HG03175 (cell line): ENCODE results near the gene ENAH.

Source experiments
- ATAC-seq: cut with Tn5 transposase; IDR thresholded peaks from one replicate; pipeline ENCODE4 v1.9.1; 2021; ENCODE audit warnings: mild to moderate bottlenecking, moderate library complexity; ENCODE audit not compliant: unreplicated experiment

ENAH gene

DNA sequence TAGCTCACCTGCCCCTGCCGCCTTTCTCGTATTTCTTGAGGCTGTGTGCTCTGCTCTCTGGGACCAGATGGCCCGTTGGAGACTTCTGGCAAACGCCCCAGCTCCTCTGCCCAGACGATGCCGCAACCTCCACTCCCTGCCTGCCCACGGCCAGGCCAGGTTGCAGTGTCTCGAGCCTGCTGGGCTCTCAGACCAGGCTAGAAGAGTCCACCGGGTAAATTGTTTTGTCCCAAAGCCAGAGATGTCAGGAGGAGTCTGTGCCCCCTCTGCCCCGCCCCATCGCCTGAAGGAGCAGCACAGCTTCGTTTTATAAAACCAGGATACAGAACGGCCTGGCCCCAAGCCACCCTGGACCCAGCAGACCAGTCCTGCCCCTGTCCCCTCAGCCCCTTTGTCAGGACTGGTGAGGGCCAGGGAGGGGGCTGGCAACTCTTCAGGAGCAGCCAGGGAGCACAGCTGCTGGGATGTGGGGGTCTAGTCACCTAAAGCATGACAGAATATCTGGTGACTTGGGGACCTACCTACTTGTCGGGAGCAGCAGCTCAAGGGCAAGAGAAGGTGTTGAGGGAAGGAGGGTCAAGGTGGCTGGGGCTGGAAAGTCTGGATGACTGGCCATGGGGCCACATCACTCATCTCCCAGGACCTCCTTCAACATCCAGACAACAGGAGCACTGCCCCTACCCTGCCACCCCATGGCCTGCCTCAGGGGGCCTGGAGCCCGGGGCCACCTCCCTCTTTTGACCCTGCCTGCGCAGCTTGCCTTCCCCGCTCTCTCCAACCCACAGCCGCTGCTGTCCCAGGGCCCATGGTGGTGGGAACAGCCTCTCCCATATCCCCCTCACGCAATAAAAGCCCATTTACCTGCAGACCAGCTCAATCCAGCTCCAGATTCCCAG lies 191.1 kb downstream of the ENAH start:
- no peak for ATAC-seq

DNA sequence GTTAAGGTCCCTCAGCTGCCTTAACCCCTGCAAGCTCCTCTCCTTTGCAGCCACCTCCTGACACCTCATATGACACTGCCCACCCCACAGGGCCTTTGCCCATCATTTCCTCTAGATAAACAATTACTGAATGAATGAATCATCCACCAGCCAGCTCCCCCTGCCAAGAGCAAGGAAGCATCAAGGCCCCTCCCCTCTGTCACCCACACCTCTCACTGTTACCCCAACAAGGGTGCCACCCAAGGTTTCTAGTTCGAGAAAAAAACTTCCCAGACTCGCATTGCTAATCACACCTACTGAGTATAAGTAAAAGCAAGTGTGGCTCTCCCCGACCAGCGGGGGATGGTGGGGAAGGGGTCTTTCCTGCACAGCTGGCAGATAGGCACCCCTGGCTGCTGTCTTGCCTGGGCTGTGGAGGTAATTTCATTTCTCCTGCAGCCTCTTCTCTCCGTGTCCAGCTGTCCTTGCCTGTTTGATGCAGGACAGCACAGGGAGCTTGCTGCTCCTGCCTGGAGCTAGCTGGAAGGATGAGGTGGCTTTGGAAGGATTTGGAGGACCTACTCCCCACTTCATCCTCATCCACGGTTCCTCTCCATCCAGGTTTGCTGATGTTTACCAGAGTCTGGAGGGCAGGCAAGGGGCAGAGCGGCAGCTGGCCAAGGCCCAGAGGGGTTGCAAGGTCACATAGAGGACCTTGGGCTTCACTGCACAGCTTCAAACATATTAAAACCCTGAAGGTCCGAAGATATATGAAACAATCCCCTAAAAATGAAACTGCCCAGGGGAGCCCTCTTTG lies 192.0 kb downstream of the ENAH start:
- ATAC-seq: no peak

DNA sequence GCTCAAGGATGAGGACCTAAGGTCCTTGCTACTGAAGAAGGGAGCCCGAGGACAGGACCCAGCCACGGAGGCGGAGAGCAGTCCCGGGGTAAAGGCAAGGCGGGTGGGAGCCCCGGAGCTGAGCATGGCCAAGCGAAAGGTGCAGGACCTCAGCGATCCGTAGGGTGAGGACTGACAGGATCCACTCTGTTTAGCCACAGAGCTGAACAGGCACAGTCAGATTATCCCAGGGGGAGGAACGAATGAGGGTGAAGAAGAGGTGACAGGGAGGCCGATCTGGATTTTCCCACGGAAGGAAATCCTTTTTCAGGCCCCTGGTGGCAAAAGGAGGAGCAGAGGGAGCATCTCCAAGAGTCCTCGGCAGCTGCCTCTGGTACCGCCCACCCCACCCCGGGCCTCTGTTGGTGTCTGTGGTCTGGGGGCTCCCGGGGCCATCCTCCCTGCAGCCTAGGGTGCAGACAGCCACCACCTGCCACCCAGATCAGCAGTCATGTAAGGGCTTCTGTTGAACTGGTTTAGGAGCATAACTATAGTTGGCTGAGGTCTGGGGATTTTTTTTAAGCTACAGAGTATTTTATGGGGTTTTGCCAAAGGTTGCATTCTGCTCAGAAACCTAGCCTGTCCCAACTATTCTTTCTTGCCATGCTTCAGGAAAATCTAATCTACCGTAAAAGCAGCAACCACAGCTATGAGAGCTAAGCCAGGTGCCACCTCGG lies 192.7 kb downstream of the ENAH start:
- ATAC-seq: no peak

DNA sequence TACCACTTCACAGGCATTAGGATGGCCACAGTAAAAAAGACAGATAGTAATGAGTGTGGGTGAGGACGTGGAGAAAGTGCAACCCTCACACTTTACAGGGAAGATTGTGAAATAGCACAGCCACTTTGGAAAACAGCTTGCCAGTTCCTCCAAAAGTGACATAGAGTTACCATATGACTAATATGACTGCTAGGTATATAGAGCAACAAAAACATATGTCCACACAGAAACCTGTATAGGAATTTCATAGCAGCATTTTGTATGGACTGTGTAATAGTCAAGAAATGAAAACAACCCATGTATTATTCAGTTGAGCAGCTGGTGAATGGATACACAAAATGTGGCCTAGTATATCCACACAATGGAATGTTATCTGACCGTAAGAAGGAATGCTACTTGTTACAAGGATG lies 194.7 kb downstream of the ENAH start:
- no peak for ATAC-seq

DNA sequence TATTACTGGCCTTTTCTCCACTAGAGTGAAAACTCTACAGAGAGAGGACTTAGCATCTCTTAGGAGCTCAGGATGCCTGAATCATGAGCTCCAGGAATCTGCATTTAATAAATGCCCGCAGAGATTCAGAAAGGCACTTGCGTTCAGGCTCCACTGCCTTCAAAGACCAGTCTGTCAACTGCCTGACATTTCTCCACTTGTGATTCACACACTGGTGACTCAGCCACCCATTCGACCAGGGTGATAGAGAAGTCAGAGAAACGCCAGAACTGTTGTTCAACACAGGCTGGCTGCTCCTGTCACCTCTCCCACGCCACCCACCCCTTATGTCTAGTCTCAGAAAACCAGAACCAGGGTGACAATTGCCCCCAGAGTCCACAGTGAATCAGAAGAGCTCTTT lies 198.2 kb downstream of the ENAH start:
- ATAC-seq: peak; percentile 65

DNA sequence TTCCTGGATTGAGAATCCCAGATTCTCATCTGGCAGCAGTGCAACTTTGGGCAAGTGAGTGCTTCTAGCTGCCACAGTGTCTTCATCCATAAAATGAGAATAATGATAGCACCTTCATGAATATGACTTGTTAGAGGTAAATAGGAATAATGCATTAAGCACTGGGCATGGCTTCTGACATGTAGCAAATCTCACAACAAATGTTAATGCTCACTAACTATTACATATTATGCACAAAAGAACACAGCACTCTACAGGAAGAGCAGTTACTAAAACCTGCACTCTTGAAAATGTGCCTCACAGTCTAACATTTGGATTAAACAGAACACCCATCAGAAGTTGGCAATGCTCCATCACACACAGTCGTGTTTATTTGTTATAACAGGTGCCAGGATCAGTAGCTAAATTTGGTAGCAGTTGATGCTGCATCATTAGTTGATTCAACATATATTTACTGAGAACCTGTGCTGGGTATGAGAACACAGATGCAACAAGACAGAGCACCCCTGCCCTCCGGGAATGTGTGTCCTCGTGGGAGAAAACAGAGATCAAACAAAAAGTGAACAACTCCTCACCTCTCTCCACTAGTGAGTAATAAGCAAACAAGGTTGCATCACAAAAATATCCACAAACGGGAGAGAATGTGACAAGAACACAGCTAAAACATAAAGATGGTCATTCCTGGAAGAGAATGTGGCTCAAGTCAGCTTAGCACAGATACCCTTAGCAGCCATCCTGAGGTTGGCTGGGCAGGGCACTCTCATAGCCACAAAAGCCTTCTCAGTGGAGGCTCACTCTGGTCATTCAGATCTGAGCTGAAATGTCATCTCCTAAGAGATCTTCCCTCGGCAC lies 198.9 kb downstream of the ENAH start:
- ATAC-seq: peak; percentile 19

DNA sequence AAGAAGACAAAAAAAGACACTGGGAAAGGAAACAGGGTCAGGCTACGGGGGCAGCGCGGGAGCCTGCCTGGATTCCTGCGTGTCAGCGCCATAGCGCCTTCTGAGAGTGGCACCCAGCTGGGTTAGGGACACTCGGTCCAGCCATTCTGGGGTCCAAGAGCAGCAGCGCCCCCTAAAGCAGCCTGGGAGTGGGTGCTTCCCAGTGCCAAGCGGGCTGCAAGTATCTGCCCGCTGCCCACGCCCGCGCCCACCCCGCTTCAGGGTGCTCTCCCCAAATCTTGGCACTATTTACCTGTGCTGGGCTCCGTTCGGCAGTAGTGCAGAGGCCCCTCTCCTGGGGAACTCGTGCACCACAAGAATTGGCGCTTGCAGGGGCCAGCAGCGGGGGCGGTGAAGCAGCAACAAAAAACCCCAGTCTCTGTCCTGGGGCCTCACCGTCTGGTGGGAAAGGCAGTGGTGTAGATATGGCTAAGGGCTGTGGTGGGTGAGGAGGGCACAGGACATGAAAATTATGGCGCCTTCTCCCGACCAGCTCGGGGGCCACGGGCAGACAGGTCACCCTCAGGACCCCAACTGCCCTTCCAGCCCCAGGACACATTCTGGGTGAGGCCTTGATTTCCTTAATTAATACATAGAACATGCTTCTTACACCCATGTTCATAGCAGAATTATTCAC lies 200.9 kb downstream of the ENAH start:
- ATAC-seq: no peak

DNA sequence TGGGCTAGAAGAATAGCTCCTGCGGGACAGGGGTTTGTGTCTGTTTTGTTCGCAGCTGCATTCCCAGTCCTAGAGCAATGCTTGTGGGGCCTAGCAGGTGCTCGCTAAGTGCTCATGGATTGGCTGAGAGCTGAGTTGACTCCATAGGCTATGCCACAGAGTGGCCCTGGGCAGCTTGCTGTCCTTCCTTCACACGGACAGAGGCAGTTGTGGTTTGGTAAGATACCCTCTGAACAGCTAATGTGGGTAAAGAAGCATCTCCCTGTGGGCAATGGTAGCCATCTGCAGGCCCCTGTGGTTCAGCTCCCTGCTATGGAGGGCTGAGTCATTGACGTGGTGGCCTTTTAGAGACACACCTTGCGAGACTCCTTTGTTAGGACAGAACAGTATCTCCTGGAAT lies 201.6 kb downstream of the ENAH start:
- no peak for ATAC-seq

DNA sequence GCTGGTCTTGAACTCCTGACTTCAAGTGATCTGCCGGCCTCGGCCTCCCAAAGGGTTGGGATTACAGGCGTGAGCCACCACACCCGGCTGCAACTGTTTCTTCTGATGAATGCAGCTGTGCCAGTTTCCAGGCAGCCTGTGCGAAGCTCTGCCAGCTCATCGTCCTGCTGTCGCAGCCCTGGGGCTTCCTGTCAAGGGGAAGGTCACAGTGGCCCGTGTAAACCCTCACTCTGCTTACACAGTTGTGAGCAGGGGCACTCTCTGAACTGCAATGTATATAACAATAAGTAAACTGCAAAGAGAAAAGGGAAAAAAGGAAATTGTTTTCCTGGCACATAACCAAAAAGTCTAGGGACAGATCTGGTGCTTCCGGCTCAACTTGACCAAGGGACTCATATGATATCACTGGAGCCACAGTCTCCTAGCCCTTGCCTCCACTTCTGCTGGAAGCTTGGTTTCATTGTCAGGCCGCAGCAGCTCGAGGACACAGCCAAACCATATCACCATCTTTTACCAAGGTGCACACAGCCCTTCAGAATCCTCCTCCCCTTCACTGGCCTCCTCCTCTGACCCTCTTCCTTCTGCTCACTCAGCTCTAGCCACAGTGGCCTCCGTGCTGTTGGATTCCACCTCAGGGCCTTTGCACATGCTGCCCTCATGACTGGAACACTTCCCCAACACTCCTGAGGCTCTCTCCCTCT lies 202.3 kb downstream of the ENAH start:
- no peak for ATAC-seq

DNA sequence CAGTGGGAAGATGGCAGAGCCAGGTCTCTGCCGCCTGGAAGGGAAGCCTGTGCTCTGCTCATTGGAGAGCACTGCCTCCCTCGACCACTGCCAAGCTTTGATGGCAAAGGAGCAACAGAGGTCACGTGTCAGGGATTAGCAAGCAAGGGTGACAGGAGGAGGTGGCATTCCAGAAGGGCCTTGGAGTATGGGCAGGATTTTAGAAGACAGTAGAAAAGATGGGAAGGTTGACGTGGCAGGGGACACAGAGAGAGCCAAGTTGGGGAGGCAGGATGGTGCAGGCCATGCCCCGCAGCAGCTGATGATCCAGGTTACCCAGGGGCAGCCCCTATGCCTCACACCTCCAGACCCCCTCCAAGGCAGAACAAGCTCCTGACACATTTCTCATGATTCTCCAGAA lies 203.1 kb downstream of the ENAH start:
- no peak for ATAC-seq

DNA sequence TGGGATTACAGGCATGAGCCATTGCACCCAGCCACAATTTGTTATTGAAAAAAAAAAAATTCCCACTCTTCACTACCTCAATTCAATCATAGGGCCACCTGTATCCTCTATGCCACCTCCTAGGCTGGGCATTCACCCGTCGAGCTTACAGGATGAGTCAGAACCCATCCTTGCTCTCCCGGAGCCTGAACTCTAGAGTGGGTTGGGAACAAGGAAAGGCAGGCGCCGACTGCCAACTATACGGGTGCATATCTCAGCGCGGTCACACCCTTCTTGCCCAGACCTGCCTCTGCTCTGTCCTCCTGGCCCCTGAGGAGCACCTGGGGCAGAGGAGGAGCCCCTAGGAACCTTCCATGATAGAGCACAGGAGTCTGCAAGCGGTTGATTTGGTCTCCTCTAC lies 203.7 kb downstream of the ENAH start:
- no peak for ATAC-seq

DNA sequence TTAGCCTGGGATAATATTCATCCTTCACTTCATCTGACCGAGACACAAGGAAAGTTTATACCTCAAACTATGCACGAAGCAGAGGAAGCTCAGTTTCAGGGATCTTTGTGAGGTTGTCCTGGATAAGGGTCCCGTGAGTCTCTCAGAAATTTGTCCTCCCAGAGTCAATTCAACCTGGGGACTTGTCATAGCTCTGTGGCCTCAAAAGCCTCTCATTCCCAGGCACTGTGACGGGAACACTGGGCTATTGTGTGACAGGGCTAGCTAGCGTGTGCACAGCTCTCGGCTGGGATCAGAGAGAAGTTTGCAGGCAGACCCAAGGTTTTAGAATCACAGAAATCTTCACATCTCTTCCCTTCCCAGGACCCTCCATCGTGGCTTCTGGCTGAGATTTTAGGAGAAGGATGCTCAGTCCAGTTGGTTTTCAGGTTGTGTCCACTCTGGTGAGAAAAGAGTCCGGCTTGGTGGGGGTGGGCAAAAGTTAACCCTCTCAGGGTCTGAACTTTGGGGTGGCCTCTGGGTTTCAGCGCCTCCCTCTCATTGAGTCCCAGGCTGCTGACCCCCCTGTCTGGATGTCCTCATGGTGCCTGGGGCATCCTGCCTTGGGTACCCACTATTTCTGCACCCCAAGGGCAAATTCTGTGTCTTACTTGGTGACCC lies 204.6 kb downstream of the ENAH start:
- ATAC-seq: no peak

DNA sequence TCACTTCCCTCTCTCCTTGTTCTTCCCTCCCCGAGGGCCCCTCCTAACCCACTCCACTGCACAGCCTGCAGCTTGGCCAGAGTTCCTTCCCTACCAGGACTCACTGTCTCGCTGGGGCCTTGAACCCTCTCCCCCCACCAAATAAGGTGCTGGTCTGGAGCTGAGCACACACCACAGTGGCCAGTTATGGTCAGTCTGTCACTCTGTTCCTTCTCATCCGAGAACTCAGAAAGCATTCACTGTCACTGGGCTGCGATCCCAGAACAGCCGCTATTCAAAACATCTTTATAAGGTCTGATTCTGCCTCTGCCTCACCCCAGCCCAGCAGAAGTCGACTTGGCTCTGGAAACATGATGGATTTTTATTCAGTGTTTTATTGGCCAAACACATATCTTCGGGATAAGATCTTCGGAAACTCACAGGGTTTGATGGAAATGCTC lies 205.3 kb downstream of the ENAH start:
- ATAC-seq: no peak

DNA sequence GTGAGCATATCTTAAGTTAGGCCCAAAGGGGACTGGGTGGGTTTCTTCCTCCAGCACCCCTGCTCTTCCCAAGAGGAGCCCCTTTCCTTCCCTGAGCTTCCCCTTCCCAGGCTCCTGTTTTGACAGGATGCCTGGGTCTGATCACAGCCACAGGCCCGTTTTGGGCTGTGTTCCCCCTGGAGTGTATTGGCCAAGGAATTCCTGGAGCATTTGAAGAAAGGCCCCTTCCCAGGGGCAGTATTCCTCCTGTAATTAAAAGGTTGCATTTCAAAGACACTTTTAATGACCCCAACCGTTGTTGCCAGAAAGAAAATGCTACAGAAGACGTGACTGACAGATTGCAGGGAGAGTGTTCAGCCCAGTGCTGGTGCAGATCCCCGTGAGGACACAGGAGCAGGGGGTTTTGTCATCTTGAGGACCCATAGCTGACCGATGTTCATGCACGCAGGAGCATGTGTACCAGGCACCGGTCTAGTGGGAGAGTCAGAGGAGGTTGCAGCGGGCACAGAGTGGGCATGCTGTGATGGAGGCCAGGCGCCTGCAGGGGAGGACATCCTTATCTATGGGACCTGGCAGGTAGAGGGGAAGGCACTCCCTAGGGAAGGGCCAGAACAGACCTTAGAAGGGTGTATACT lies 205.8 kb downstream of the ENAH start:
- no peak for ATAC-seq

DNA sequence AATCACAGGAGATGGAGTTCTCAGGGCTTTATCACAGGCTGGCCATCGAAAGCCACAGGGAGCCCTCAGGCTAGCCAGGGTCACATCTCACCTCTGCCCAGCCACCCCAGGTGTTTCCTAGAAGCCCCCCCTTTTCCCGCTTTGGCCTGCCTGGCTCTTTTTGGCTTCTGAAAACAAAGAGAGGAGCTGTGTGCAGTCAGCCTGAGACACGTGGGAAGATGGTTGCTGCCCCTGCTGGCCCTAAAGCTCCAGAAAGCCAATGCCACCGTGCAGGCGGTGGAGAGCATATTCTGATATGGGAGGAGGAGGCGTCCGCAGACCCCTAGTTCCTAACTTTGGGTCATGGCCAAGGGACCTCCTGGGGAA lies 206.3 kb downstream of the ENAH start:
- no peak for ATAC-seq

DNA sequence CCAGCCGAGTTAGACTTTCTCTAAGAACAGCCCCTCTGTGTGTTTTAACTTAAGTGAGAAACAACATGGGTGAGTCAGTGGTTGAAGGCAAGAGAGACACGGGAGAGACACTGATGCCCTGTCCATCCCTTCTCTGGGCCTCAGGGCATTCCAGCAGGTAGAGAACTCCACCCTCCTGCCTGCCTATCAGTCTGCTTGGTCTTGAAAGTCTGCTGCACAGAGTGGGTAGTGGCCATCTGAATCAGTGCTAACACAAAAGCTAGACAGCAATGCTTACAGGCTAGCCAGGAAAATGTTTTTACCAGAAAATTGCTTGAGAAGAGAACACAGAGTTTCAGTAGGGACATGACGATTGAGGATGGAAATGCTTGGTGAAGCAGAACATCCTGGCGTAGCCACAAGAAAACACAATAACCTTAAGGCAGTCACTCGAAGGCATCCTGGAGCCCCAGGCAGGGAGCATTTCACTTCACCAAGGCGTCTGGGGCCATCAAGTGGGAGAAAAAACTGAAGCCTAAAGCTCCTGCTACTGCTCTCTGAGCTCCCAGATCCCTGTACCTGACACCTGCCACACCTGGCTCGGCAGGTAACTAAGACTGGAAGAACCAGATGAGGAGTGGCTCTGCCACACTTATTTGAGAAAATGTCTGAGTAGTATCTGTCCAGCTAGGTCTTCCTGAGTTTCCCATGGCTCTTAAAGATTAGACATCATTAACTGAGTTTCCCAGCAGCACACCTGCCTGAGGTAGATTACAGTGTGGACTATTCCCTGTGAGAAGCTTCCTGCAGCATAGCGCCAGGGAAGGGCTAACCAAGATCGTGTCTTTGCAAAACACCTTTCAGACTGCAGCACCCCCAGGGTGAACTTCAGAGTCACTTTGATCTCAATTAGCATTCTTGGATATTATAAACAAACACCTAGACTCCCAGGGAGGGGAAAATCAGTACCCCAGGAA lies 207.0 kb downstream of the ENAH start:
- ATAC-seq: no peak

DNA sequence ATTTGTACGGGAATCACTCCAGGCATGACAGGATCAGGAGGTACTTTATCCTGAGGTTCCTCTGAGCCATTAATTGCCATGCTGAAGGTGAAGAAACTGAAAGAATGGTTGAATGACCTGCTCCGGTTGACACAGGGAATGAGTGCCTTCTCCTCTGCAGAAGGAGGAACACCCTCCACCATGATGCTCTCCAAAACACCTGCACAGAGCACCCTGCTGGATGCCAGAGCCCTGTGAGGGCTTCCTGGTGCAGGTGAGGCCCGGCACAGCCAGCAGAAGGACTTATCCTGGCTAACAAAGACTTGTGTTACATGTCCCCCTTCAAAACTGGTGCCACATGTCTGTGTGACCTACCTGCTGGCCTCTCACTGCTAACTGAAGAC lies 210.8 kb downstream of the ENAH start:
- no peak for ATAC-seq
